KOPT-K1 (cell line): ENCODE data around the gene TTF2.
"Not testable (repeated sequence)": the region's sequence is repeated elsewhere in the genome, so short reads cannot be mapped to it uniquely, and the experiment has no call there.

Experiments
- H3K27ac ChIP-seq: fragments of 200-600 bp; sonication (generic); 2 replicates; pipeline ENCODE4 v1.5.1; 2016; ENCODE audit warnings: antibody characterized with exemption, mild to moderate bottlenecking, low read depth, low read length; ENCODE audit not compliant: poor library complexity, severe bottlenecking
- H3K36me3 ChIP-seq: fragments of 200-600 bp; sonication (generic); 2 replicates; pipeline ENCODE4 v1.5.1; 2017; ENCODE audit warnings: antibody characterized with exemption, mild to moderate bottlenecking, low read length, moderate library complexity; ENCODE audit not compliant: insufficient read depth
- H3K9me3 ChIP-seq: fragments of 200-600 bp; sonication (generic); 2 replicates; pipeline ENCODE4 v1.5.1; 2017; ENCODE audit warnings: antibody characterized with exemption, low read length, mild to moderate bottlenecking; ENCODE audit not compliant: insufficient read depth, poor library complexity, severe bottlenecking

Gene TTF2

DNA sequence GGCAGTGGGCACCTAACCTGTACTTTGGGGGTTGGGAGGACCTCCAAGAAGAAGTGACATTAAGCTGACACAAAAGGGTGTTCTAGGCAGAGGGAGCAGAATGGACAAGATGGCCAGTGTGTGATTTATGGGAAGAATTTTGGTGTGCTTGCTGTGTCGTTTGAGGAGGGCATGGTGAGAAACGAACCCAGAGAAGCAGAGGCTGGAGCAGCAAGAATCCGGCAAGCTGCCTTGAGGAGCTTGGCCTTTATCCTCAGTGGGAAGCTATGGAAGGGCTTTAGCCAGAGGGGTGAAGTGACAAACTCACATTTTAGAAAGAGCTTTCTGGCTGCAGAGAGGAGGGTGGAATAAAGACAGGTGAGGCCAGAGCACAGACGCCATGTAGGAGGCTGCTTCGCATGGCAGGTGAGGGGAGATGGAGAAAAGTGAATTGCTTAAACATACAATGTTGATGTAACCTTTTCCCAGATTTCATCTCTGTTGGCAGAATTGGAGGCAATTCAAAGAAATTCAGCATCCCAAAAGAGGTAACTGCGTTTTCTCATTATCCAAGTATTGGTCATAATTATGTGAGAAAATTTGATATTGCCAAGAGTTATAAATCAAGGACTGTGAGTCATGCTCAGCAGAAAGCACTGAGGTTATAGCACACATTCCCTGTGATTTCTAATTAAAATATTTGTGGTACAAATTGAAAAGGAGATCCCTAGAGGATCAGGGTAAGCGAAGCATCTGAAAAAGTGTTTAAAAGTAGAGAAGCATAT is 34.9 kb downstream of the TTF2 start:
- H3K9me3 ChIP-seq: no peaks in the 10 kb centered on the region
- peaks cover 100% of the 10 kb centered on the region for H3K36me3 ChIP-seq
- no peak overlapping the region for H3K27ac ChIP-seq

DNA sequence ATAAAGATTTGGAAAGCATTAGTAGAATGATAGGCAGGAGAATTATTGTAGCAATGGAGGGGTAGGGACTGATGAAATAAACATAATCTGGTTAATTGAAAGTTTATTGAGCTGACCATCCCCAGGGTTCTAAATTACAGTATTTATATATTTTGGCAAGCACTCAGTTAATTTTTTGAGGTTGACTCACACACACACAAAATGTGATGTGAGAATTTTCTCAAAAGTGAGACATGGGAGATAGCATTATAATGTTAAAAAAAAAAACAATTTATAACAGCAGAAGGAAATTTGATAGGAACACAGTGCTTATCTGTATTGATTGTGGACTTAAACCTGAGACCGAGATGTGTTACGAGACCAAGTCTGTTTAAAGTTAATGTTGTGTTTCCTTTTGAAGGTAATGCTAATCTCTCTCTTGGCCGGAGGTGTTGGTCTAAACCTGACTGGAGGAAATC is 36.9 kb downstream of the TTF2 start:
- Histone ChIP-seq H3K27ac (no peak overlapping the region), H3K9me3 (no peaks in the 10 kb centered on the region), H3K36me3 (peaks cover 100% of the 10 kb centered on the region)

DNA sequence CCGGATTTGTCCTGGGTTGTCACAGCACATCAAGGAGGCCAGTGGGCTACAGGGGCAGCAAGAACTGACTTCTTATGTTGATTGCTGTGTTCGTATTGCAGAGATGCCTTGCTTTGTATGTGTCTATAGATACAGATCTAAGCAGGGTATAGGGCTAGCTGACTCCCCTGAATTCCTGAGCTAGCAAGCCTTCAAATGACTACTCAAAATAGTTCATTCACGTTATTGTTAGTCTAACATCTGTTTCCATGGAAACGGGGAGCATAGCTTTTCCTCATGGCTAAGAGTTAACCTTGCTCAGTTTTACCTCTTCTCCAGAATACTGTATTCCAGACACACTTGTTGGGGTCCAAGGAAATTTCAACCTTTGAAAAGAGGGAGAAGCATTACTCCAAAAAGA is 37.3 kb downstream of the TTF2 start:
- peaks cover 100% of the 10 kb centered on the region for H3K36me3 ChIP-seq

DNA sequence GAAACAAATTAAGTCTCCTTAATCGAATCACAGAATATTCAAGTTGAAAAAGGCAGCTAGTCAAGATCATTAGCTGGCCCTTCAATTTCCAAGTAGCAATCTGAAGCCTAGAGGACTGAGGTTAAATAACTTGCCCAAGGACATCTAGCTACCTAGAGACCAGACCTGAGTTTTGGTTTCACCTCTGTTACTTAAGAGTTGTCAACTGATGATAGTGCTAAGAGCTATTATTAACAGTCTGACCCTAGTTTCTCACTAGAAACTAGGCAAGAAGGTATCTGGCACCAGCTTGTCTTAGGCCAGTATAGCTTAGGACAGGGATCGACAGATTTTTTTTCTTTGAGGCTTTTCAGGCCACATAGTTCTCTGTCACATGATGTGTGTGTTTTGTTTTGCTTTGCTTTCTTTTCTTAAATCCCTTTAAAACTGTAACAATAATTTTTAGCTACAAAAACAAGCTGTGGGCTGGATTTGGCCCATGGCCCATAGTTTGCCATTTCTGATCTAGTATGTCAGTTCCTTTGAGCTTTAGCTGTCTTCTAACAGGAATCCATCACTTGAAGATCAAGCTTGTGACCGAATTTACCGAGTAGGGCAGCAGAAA is 38.3 kb downstream of the TTF2 start:
- Histone ChIP-seq H3K9me3 (no peaks in the 10 kb centered on the region), H3K36me3 (peaks cover 100% of the 10 kb centered on the region), H3K27ac (no peak overlapping the region)

More for the DNA sequence above, 37.3 kb downstream of the TTF2 start:
- Histone ChIP-seq H3K27ac (no peak overlapping the region), H3K9me3 (no peaks in the 10 kb centered on the region)

DNA sequence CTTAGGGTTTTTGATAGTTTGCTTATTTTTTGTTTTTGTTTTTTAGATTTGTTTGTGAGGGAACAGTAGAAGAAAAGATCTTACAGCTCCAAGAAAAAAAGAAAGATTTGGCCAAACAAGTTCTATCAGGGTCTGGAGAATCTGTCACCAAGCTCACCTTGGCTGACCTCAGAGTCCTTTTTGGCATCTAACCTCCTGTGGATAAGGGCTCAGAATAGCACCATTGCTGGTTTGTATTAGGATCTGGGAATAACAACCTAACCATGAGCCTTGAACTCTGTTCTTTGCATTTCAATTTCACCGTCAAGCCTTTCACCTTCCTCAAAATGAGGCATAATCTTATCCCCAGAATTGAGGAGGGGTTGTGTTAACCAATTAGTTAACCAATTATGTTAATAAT is 41.2 kb downstream of the TTF2 start:
- Histone ChIP-seq H3K27ac (no peak overlapping the region), H3K36me3 (peaks cover 100% of the 10 kb centered on the region), H3K9me3 (no peaks in the 10 kb centered on the region)

DNA sequence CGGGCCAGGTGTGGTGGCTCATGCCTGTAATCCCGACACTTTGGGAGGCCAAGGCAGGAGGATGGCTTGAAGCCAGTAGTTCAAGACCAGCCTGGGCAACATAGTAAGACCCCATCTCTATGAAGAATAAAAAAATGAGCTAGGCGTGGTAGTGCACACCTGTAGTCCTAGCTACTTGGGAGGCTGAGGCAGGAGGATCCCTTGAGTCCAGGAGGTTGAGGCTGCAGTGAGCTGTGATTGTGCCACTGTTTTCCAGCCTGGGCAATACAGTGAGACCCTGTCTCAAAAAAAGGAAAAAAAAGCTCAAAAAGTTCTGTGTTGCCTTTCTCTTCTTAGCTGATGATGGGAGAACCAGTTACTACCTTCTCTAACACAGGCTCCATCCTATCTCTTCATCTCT is 41.7 kb downstream of the TTF2 start:
- H3K9me3 ChIP-seq, H3K27ac ChIP-seq: not testable (repeated sequence)
- H3K36me3 ChIP-seq: peaks cover 100% of the 10 kb centered on the region

DNA sequence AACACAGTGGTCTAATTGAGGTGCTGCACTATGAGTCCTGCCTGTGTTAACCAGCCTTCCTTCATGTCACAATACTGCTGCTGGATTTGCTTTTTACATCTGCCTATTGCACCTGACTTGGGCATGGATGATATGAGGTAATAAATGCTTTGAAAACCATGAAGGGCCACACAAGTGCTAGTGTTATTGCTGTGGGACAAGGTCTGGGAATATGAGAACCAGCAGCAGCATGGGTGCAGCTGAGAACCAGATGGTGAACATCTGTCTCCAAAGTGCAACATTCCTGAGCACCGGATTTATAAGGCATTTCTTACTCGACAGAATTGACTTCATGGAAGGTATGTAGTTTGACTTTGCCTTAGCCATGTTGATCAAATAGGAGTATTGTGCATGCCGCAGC is 44.9 kb downstream of the TTF2 start:
- Histone ChIP-seq H3K9me3 (no peaks in the 10 kb centered on the region), H3K36me3 (peaks cover 75% of the 10 kb centered on the region), H3K27ac (no peak overlapping the region)

DNA sequence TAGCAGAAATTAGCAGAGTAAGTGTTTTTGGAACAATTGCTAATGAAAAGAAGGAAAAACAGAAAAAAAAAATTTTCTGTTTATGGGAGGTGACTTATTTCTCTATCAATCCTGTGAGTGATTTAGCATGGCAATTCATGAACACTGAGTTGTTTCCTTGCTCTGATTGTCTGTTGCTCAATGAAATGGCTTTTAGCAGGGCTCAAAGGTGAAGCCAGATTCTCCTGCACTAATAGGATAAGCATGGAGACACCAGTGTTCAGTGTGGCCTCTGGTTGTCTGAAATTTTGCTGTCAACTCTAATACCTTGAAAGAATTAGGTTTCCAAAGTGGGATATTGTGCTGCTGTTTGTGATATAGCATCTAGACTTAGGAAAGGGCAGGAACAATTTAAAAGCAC is 45.6 kb downstream of the TTF2 start:
- H3K9me3 ChIP-seq: no peaks in the 10 kb centered on the region
- H3K36me3 ChIP-seq: peaks cover 68% of the 10 kb centered on the region
- no peak overlapping the region for H3K27ac ChIP-seq

DNA sequence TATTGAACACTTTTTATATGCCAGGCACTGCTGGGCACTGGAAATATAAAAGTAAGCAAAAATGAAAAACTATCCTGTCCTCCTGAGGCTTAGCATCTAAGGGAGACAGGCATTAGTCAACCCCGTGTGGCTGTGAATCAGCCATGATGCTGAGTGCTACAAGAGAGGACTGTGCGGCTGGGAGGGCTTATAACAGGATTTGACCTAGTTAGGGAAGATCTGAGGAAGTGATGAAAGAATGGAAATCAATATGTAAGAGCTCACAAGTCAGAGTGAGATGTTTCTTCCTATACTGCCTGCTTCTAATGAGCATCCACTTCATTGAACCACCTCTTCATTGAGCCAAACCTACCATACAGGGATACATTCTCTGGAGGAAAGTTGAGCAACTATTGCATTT is 46.4 kb downstream of the TTF2 start:
- Histone ChIP-seq H3K9me3 (no peaks in the 10 kb centered on the region), H3K36me3 (peaks cover 60% of the 10 kb centered on the region), H3K27ac (no peak overlapping the region)

DNA sequence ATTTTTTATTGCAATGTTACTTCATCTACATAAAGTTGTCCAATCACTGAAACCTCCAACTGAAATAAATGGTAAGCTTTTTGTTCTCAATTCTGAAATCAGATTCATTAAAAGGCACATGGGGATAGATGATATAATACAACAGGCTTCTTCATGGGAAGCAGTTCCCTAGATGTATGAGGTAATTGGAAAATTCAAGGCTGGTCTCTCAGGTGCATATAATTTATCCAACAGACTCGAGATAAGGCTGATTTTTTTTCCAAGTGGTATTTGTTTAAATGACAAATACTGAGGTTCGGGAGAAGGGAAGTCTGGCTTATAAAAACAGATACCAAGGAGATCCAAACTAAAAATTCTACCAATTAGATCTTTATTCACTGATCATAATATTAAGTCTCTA is 47.2 kb downstream of the TTF2 start:
- no peaks in the 10 kb centered on the region for H3K9me3 ChIP-seq
- H3K36me3 ChIP-seq: peaks cover 51% of the 10 kb centered on the region
- no peak overlapping the region for H3K27ac ChIP-seq

DNA sequence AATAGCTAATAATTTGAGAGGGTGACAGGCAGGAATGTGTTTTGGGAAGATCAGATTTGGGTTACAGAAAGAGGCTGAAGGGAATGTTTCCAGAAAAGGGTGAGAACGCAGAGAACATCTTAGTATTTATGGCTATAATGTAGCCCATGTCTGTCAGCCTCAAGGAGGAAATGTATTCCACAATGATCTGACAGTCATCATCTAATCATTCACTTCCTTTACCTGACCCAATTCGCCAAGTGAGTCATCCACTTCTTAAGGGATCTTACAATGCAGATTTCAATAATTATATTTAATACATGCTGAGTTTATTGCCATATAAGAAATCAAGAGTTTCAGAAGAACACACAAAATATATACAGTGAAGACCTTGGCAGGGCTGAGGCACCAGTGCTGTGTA is 50.6 kb downstream of the TTF2 start:
- peaks cover 17% of the 10 kb centered on the region for H3K36me3 ChIP-seq
- no peaks in the 10 kb centered on the region for H3K9me3 ChIP-seq
- no peak overlapping the region for H3K27ac ChIP-seq

DNA sequence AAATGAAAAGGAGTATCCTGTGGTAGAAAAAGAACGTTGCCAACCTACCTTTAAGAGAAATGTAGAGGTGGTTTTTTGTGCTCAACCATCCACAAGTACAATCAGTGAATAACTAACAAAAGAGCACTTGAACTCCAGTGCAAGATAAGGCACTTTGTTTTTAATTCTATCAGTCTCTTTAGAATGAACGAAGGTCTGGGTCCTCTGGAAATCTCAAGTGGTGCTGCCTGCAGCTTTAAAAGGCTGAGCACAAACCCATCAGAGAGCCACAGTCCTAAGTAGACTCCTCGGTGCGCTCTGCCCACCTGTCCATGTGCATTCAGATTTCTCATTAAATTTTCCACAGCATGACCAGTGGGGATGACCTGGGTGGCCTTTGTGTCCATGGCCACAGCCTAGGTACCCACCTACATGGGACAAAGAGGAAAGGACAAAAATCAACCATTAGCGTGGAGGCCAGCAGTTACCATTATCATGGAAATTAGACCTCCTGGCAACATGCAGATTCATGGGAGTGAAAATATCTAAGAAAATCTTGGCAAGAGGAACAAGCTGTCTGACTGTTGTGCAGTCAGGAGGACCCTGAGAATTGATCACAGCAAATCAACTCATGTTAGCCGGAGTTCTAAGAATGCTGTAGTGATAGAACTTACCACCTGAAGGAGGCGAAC is 52.1 kb downstream of the TTF2 start:
- Histone ChIP-seq H3K9me3 (no peaks in the 10 kb centered on the region), H3K36me3 (peaks cover 3% of the 10 kb centered on the region), H3K27ac (no peak overlapping the region)

DNA sequence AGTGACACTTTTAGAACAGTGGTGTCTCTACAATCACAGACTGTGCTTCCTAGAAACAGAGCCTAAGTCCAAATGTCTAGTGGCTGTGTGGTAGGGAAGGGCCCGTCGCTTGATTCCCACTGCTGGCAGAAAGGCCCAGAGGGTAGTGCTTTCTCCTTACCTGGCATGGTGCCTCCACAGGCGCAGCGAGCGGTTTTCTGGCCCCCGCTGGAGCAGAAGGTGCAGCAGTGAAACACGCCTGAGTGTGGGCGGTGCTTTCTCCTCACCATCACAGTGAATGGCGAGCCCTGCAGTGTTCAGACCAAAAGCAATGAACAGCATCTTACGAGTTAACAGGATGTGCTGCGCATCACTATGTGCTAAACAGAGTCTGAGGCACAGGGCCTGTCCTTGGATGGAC is 53.1 kb downstream of the TTF2 start:
- Histone ChIP-seq H3K36me3 (no peaks in the 10 kb centered on the region), H3K9me3 (no peaks in the 10 kb centered on the region), H3K27ac (no peak overlapping the region)

DNA sequence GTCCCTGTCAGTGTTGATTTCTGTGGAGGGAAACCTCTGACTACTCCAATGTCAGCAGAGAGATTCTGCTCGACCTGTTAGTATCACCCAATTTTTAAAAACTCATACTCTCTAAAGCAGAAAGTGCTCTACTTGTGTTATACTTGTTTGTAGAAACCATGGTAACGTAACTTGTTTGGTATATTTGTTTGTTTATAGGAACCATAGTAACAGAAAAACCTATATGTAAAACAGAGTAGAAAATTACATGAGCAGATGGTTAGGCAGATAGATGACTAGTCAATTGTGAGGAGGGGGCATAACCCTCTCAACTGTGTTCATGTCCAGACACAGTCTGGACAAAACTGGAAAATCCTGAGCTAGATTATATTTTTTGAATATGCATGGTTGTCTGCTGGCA is 54.8 kb downstream of the TTF2 start:
- H3K36me3 ChIP-seq: no peaks in the 10 kb centered on the region
- H3K9me3 ChIP-seq: no peaks in the 10 kb centered on the region
- H3K27ac ChIP-seq: no peak overlapping the region

DNA sequence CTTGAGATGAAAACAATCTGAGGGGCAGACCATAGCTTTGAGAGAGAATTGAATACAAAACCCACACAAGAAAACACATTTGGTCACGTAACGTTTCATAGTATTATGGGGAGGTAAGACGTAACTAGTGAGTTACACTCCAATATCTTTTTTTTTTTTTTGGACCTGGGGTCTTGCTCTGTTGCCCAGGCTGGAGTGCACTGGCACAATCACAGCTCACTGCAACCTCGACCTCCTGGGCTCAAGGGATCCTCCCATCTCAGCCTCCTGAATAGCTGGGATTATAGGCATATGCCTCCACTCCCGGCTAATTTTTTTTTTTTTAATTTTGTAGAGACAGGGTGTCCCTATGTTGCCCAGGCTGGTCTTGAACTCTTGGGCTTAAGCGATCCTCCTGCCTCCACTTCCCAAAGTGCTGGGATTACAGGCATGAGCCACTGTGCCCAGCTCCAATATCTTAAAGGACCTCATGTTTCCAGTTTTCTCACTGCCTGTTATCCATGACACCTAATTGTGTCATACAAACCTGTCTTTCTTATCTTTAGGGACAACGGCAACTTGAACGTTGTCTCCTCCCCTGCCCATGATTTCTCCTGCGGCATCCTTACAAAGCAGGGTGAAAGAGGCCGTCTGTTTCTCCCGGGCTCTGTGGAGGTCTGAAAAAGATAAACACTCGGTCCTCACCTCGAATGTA is 56.1 kb downstream of the TTF2 start:
- no peak overlapping the region for H3K27ac ChIP-seq
- H3K36me3 ChIP-seq: no peaks in the 10 kb centered on the region
- no peaks in the 10 kb centered on the region for H3K9me3 ChIP-seq
